Panc1 (cell line): ENCODE measurements around the gene LSS. TPM values are rescaled to one million over a fixed set of nuclear protein-coding genes. Genes with fewer than 3 reads are reported as not detected.
A peak's percentile ranks its signal among the peaks of the same experiment; 100 is the strongest.

Experiments
- ATAC-seq: fragments of 200-7000 bp; cut with Tn5 transposase; 2 replicates; pipeline ENCODE4 v1.9.1; 2020; ENCODE audit warnings: mild to moderate bottlenecking, moderate library complexity
- BruUV-seq: library from RNA; stranded (reverse); fragments of 400-500 nt; replicated peaks from 2 replicates; lab custom pipeline; 2021; lab: Mats Ljungman, UMichigan
- CTCF ChIA-PET: fragments of 300-600 bp; sonication (Branson Sonifier 250); formaldehyde crosslinking; loops from one replicate; lab custom pipeline; 2022; ENCODE audit warnings: antibody characterized with exemption; lab: Charles Lee
- POLR2A ChIA-PET: fragments of 300-600 bp; sonication (Branson Sonifier 250); formaldehyde crosslinking; loops from one replicate; lab custom pipeline; 2022; ENCODE audit warnings: antibody characterized with exemption; lab: Charles Lee
- DNase-seq: peaks from one replicate; pipeline ENCODE4 v3.0.0-alpha.2; 2010; ENCODE audit warnings: low read depth, low spot score
- H3K27ac ChIP-seq: 2 replicates; pipeline ENCODE4 v1.5.1; 2011; ENCODE audit warnings: mild to moderate bottlenecking, low read length, inconsistent platforms
- H3K27me3 ChIP-seq: fragments of 200-500 bp; sonication (Bioruptor generic); 2 replicates; pipeline ENCODE4 v1.6.0; 2014; ENCODE audit warnings: low read length, inconsistent platforms; ENCODE audit not compliant: control insufficient read depth, insufficient read depth
- H3K36me3 ChIP-seq: fragments of 200-500 bp; sonication (Bioruptor generic); 2 replicates; pipeline ENCODE4 v1.5.1; 2014; ENCODE audit warnings: inconsistent platforms, mild to moderate bottlenecking, low read length, moderate library complexity; ENCODE audit not compliant: control insufficient read depth, insufficient read depth
- H3K4me1 ChIP-seq: 2 replicates; pipeline ENCODE4 v1.5.1; 2011; ENCODE audit warnings: inconsistent platforms, mild to moderate bottlenecking, low read length, moderate library complexity; ENCODE audit not compliant: control insufficient read depth, insufficient read depth
- H3K4me3 ChIP-seq, 2 experiments: 2 replicates each; pipeline ENCODE4 v1.5.1; 2011 to 2012; ENCODE audit warnings: low read depth in 2 of 2, low read length in 2 of 2, mild to moderate bottlenecking in 2 of 2, inconsistent platforms in 1 of 2, moderate library complexity in 1 of 2
- H3K9me3 ChIP-seq: fragments of 200-500 bp; sonication (Bioruptor generic); 2 replicates; pipeline ENCODE4 v1.5.1; 2014; ENCODE audit warnings: low read depth, mild to moderate bottlenecking, inconsistent platforms, low read length, moderate library complexity; ENCODE audit not compliant: control insufficient read depth, insufficient read depth
- POLR2AphosphoS5 ChIP-seq: IDR thresholded peaks from 2 replicates; pipeline ENCODE4 v1.6.1; 2012; ENCODE audit warnings: mild to moderate bottlenecking, low read depth, low read length, moderate library complexity
- SIN3A ChIP-seq: IDR thresholded peaks from 2 replicates; pipeline ENCODE4 v1.6.1; 2012; ENCODE audit warnings: low read depth, mild to moderate bottlenecking, low read length, moderate library complexity, borderline replicate concordance; ENCODE audit not compliant: insufficient read depth
- TCF7L2 ChIP-seq: IDR thresholded peaks from 2 replicates; pipeline ENCODE4 v1.6.1; 2011; ENCODE audit warnings: mild to moderate bottlenecking, low read depth, low read length, inconsistent platforms
- in situ Hi-C: cut with HindIII; loops from 2 replicates; pipeline ENCODE4 v1.10.0; 2016; ENCODE audit warnings: low sequenced_read_pairs, low pct_unique_long_range_greater_than_20kb
- intact Hi-C: fragments of 100-400 bp; cut with micrococcal nuclease; formaldehyde crosslinking; loops from one replicate; pipeline ENCODE4 v1.10.0; 2022; ENCODE audit not compliant: unreplicated experiment
- total RNA-seq: library from RNA; stranded (reverse); gene quantifications from one replicate; pipeline ENCODE4 v1.2.1, GENCODE V29; 2021; ENCODE audit not compliant: unreplicated experiment
- TF ChIP-seq, protein P1 (sequence below), 2 experiments: IDR thresholded peaks; 2 replicates each; pipeline ENCODE4 v1.6.1; 2011 to 2012; ENCODE audit warnings: low read depth in 2 of 2, control low read depth in 1 of 2, low read length in 1 of 2, mild to moderate bottlenecking in 1 of 2, moderate library complexity in 1 of 2; ENCODE audit not compliant: insufficient read depth in 1 of 2
- TF ChIP-seq, protein P2 (sequence below): fragments of 450-650 bp; IDR thresholded peaks from 2 replicates; pipeline ENCODE4 v1.5.1; 2017; ENCODE audit warnings: mild to moderate bottlenecking

The LSS gene
- total RNA-seq, 1 experiment from 2014 or later, result 111 TPM

DNA sequence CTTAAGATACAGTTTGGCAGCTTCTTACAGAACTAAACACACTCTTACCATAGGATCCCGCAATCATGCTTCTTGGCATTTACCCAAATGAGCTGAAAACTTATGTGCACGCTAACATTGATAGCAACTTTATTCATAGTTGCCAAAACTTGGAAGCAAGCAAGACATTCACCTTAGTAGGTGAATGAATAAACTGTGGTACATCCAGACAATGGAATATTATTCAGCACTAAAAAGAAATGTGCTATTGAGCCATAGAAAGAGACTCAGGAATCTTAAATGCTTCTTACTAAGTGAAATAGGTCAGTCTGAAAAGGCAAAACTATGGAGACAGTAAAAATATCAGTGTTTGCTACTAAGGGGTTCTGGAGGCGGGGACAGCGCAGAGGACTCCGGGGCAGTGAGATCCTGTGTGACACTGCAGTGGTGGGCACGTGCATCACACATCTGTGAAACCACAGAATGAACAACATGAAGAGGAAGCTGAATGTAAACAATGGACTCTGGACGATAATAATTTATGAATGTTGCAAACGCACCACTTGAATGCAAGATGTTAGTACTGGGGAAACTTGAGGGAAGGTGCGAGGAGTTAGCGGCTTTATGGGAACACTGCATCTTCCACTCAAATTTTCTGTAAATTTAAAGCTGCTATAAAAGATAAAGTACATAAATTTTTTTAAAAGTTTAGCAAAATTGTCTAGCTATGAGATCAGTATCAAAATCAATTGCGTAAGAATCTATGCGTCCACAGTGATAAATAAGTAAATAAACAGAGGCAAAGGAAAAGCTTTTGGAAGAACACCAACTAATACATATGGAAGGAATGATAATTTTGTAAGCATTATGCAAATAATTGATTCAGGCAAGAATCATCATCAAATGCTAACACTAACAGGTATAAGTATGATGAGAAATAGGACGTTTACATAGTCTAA, 28.9 kb downstream of the LSS start:
- Histone ChIP-seq H3K27me3 (no peaks in the 10 kb centered on the region), H3K4me3 (no peak overlapping the region), H3K36me3 (peaks cover 6% of the 10 kb centered on the region; the same call in 1 of the 2 replicates), H3K9me3 (no peaks in the 10 kb centered on the region), H3K27ac (no peak overlapping the region), H3K4me1 (no peaks in the 10 kb centered on the region)
- in situ Hi-C loops, result no loop called here
- CTCF ChIA-PET, result interaction anchor here (0.6 kb wide), 1 partner anchor 644 kb away, joined by 6 read pairs; no protein-coding TSS in a partner anchor
- POLR2A ChIA-PET, result no interaction called here
- intact Hi-C loops, result no loop called here
- ATAC-seq, result no peak
- no peak for DNase-seq
- TF ChIP-seq, protein P1, sequence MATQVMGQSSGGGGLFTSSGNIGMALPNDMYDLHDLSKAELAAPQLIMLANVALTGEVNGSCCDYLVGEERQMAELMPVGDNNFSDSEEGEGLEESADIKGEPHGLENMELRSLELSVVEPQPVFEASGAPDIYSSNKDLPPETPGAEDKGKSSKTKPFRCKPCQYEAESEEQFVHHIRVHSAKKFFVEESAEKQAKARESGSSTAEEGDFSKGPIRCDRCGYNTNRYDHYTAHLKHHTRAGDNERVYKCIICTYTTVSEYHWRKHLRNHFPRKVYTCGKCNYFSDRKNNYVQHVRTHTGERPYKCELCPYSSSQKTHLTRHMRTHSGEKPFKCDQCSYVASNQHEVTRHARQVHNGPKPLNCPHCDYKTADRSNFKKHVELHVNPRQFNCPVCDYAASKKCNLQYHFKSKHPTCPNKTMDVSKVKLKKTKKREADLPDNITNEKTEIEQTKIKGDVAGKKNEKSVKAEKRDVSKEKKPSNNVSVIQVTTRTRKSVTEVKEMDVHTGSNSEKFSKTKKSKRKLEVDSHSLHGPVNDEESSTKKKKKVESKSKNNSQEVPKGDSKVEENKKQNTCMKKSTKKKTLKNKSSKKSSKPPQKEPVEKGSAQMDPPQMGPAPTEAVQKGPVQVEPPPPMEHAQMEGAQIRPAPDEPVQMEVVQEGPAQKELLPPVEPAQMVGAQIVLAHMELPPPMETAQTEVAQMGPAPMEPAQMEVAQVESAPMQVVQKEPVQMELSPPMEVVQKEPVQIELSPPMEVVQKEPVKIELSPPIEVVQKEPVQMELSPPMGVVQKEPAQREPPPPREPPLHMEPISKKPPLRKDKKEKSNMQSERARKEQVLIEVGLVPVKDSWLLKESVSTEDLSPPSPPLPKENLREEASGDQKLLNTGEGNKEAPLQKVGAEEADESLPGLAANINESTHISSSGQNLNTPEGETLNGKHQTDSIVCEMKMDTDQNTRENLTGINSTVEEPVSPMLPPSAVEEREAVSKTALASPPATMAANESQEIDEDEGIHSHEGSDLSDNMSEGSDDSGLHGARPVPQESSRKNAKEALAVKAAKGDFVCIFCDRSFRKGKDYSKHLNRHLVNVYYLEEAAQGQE (IDR thresholded peaks at IDR 0.05; ENCODE audit: insufficient read depth in 1 of 2, low read depth in 2 of 2, low read length in 1 of 2), result no peak
- TF ChIP-seq TCF7L2 (no peak), SIN3A (no peak), POLR2AphosphoS5 (no peak)
- TF ChIP-seq, protein P2, sequence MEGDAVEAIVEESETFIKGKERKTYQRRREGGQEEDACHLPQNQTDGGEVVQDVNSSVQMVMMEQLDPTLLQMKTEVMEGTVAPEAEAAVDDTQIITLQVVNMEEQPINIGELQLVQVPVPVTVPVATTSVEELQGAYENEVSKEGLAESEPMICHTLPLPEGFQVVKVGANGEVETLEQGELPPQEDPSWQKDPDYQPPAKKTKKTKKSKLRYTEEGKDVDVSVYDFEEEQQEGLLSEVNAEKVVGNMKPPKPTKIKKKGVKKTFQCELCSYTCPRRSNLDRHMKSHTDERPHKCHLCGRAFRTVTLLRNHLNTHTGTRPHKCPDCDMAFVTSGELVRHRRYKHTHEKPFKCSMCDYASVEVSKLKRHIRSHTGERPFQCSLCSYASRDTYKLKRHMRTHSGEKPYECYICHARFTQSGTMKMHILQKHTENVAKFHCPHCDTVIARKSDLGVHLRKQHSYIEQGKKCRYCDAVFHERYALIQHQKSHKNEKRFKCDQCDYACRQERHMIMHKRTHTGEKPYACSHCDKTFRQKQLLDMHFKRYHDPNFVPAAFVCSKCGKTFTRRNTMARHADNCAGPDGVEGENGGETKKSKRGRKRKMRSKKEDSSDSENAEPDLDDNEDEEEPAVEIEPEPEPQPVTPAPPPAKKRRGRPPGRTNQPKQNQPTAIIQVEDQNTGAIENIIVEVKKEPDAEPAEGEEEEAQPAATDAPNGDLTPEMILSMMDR, result no peak
- TSS peak; percentile 8 for BruUV-seq

DNA sequence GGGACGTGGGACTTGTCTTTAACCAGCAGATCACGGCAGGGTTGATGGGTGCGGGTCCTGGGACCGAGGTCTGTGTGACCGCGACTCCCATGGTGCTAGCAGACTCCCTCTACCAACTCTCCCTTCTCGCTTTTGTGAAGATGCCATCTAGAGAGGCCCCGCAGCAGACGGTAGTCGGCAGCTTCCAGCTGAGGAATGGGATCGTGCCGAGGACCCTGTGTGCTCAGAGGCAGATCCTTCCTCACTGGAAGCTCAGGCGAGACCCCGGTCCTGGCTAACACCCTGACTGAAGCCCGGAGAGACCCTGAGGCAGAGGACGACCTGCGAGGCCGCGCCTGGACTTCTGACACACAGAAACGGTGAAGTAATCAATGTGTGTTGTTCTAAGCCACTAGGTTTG, 31.8 kb downstream of the LSS start:
- in situ Hi-C loops, result no loop called here
- Histone ChIP-seq H3K27ac (no peak overlapping the region), H3K4me3 (no peak overlapping the region), H3K9me3 (no peaks in the 10 kb centered on the region), H3K27me3 (no peaks in the 10 kb centered on the region), H3K4me1 (no peaks in the 10 kb centered on the region), H3K36me3 (peaks cover 6% of the 10 kb centered on the region; the same call in 1 of the 2 replicates)
- ChIA-PET CTCF (no interaction called here), POLR2A (no interaction called here)
- no peak for DNase-seq
- no peak for ATAC-seq
- intact Hi-C loops, result no loop called here
- TF ChIP-seq, protein P1 (IDR thresholded peaks at IDR 0.05; ENCODE audit: insufficient read depth in 1 of 2, low read depth in 2 of 2, low read length in 1 of 2), result no peak
- TF ChIP-seq POLR2AphosphoS5 (no peak), TCF7L2 (no peak), SIN3A (no peak)
- TF ChIP-seq, protein P2, result no peak
- no TSS peak for BruUV-seq
